Measurements from ENCODE around the gene NEDD4L. TPM values are rescaled to one million over a fixed set of nuclear protein-coding genes. Genes with fewer than 3 reads are reported as not detected.

NEDD4L gene
- total and polyA plus RNA-seq, 8 donors: 88.0 to 159 (median 95.2) TPM

- H3K36me3 ChIP-seq: no peaks in the 10 kb centered on the region
- H3K4me3 ChIP-seq: no peak overlapping the region
- DNase-seq (no peak), ATAC-seq (no peak)
- no peaks in the 10 kb centered on the region for H3K9me3 ChIP-seq
- H3K27ac ChIP-seq: no peak overlapping the region
- H3K4me1 ChIP-seq: peaks cover 6 to 37% of the 10 kb centered on the region in 2 donors
- no peaks in the 10 kb centered on the region for H3K27me3 ChIP-seq
- no peak for TF ChIP-seq CTCF (IDR thresholded peaks at IDR 0.05)
- intact Hi-C loops (cut with DNase I): no loop called here
Measured at GRCh38 chr18:58229162-58229561, 185.1 kb downstream of the NEDD4L start.

GRCh38 chr18:58230438-58231179 lies 186.6 kb downstream of the NEDD4L start:
- ATAC-seq (peak; percentile 52), DNase-seq (no peak)
- Histone ChIP-seq H3K27me3 (no peaks in the 10 kb centered on the region), H3K9me3 (no peaks in the 10 kb centered on the region), H3K4me1 (peaks cover 13 to 35% of the 10 kb centered on the region in 2 donors), H3K27ac (no peak overlapping the region), H3K4me3 (no peak overlapping the region), H3K36me3 (no peaks in the 10 kb centered on the region)
- TF ChIP-seq CTCF (IDR thresholded peaks at IDR 0.05): no peak
- intact Hi-C loops (cut with DNase I): no loop called here

GRCh38 chr18:58231930-58232329 lies 187.9 kb downstream of the NEDD4L start:
- Histone ChIP-seq H3K4me1 (peaks cover 13 to 26% of the 10 kb centered on the region in 2 donors), H3K36me3 (no peaks in the 10 kb centered on the region), H3K9me3 (no peaks in the 10 kb centered on the region), H3K27me3 (no peaks in the 10 kb centered on the region), H3K4me3 (no peak overlapping the region), H3K27ac (peak overlapping the region in 1 of 2 donors; percentile 41)
- no peak for TF ChIP-seq CTCF (IDR thresholded peaks at IDR 0.05)
- intact Hi-C loops (cut with DNase I): no loop called here
- ATAC-seq (peak; percentile 80), DNase-seq (no peak)

DNA sequence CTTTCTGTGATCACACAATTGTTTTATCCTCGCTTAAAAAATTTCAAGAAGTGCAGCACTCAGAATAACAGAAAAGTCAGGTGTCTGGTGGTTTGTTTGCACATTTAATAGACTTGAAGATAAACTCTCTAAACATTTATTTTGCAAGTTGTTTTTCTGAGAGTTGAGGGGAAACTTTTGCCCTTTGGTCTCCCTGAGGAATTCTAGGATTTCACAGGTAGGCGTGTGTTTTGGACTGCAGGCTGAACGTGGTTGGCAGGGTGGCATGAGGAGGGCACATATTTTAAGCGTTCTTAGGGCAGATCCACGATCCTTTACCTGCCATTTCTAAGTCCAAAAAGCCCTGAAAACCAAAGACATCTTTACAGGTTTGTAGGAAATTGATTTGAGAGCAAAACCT lies 188.6 kb downstream of the NEDD4L start:
- ATAC-seq (peak; percentile 18), DNase-seq (no peak)
- TF ChIP-seq CTCF (IDR thresholded peaks at IDR 0.05): no peak
- Histone ChIP-seq H3K4me1 (peaks cover 13 to 26% of the 10 kb centered on the region in 2 donors), H3K27ac (peak overlapping the region in 1 of 2 donors; percentile 41), H3K36me3 (no peaks in the 10 kb centered on the region), H3K9me3 (no peaks in the 10 kb centered on the region), H3K4me3 (no peak overlapping the region), H3K27me3 (no peaks in the 10 kb centered on the region)
- intact Hi-C loops (cut with DNase I): no loop called here

- Histone ChIP-seq H3K27ac (peak overlapping the region in 1 of 2 donors; percentile 61), H3K36me3 (no peaks in the 10 kb centered on the region), H3K4me3 (no peak overlapping the region), H3K9me3 (no peaks in the 10 kb centered on the region), H3K27me3 (no peaks in the 10 kb centered on the region), H3K4me1 (peaks cover 7 to 23% of the 10 kb centered on the region in 2 donors)
- ATAC-seq (no peak), DNase-seq (no peak)
- intact Hi-C loops (cut with DNase I): no loop called here
- no peak for TF ChIP-seq CTCF (IDR thresholded peaks at IDR 0.05)
Measured at GRCh38 chr18:58234359-58234741, 190.3 kb downstream of the NEDD4L start.

All from left lung (tissue), 10 donors.